ENCODE measurements around the gene ATF1.
"Not testable (repeated sequence)": the region's sequence is repeated elsewhere in the genome, so short reads cannot be mapped to it uniquely, and the experiment has no call there.

ATF1 gene

DNA sequence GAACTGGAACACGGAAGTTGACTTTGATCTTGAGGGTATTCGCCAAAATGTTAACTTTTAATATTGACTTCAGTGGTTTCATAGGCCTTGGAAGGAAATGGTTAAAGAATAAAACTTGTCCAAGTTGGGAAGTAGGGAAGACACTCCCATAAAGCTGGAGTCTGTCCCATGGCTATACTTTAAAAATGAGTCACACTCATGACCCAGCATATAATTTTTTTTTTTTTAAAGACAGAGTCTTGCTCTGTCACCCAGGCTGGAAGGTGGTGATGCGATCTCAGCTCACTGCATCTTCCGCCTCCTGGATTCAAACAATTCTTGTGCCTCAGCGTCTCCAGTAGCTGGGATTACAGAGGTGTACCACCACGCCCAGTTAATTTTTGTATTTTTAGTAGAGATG, 98.4 kb downstream of the ATF1 start:
- DNase-seq (ENCODE audit: low spot score), result no peak

DNA sequence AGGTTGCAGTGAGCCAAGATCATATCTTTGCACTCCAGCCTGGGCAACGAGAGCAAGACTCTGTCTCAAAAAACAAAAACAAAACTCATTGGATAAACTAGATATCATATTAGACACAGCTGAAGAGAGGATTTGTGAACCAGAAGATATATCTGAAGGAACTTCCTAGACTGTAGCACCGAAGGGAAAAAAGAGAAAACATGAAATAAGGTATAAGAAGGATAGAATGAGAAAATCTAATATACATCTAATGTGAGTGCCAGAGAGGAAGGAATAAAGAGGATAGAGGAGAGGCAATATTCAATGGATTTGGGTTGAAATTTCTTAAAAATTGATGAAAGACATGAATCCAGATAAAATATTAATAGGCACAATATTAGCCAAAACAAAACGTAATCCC, 101.4 kb downstream of the ATF1 start:
- DNase-seq (ENCODE audit: low spot score), result no peak

DNA sequence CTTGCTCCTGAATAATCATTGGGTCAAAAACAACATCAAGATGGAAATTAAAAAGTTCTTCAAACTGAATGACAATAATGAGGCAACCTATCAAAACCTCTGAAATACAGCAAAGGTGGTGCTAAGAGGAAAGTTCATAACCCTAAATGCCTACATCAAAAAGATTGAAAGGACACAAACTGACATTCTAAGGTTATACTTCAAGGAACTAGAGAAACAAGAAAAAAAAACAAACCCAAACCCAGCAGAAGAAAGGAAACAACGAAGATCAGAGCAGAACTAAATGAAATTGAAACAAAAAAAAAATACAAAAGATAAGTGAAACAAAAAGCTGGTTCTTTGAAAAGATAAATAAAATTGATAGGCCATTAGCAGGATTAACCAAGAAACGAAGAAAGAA, 105.0 kb downstream of the ATF1 start:
- not testable (repeated sequence) for DNase-seq (ENCODE audit: low spot score)
